Measurements from ENCODE around the gene EBI3. TPM values are rescaled to one million over a fixed set of nuclear protein-coding genes. Genes with fewer than 3 reads are reported as not detected.
"Not testable (repeated sequence)": the region's sequence is repeated elsewhere in the genome, so short reads cannot be mapped to it uniquely, and the experiment has no call there.

EBI3 gene
- total RNA-seq, 1 donor from 2014 or later: 186 TPM

- ATAC-seq (ENCODE audit: low read depth): no peak
- no peak overlapping the region for H3K4me3 Mint-ChIP-seq
- POLR2A ChIA-PET: interaction anchor here (0.7 to 1.4 kb wide), 2 partner anchors 211 to 233 kb away, joined by 3 to 4 read pairs; partner anchors contain the start of gene HDGFL2
- DNase-seq: no peak
- CTCF ChIA-PET: no interaction called here
- H3K4me1 Mint-ChIP-seq: peaks cover 16% of the 10 kb centered on the region
- no peak for TF ChIP-seq CTCF (IDR thresholded peaks at IDR 0.05)
- H3K9me3 Mint-ChIP-seq: no peaks in the 10 kb centered on the region
- peaks cover 45% of the 10 kb centered on the region for H3K36me3 Mint-ChIP-seq (ENCODE audit: low read depth)
- intact Hi-C loops (cut with micrococcal nuclease): no loop called here
- H3K27ac Mint-ChIP-seq: no peak overlapping the region
- H3K27me3 Mint-ChIP-seq: no peaks in the 10 kb centered on the region
These were observed 9.5 kb downstream of the EBI3 start for GRCh38 chr19:4238831-4239230.

- intact Hi-C loops (cut with micrococcal nuclease): no loop called here
- Mint-ChIP-seq H3K27me3 (no peaks in the 10 kb centered on the region), H3K4me3 (peak overlapping the region; percentile 2), H3K27ac (peak overlapping the region; percentile 56), H3K9me3 (no peaks in the 10 kb centered on the region), H3K4me1 (peaks cover 24% of the 10 kb centered on the region), H3K36me3 (ENCODE audit: low read depth) (peaks cover 42% of the 10 kb centered on the region)
- ATAC-seq (ENCODE audit: low read depth) (no peak), DNase-seq (no peak)
- CTCF ChIA-PET: interaction anchor here (2.0 kb wide), 1 partner anchor 12 kb away, joined by 5 read pairs; the partner anchor contains the start of gene EBI3
- POLR2A ChIA-PET: interaction anchor here (0.5 to 1.3 kb wide), 5 partner anchors 12 to 1322 kb away, joined by 3 to 5 read pairs (median 3); partner anchors contain the start of gene EBI3
- TF ChIP-seq CTCF (IDR thresholded peaks at IDR 0.05): no peak
These were observed 12.6 kb downstream of the EBI3 start for GRCh38 chr19:4241824-4242430.

- peak overlapping the region; percentile 96 for H3K27ac Mint-ChIP-seq
- ATAC-seq (ENCODE audit: low read depth); CTCF ChIA-PET; H3K9me3 Mint-ChIP-seq; H3K4me3 Mint-ChIP-seq; DNase-seq; H3K27me3 Mint-ChIP-seq: not testable (repeated sequence)
- POLR2A ChIA-PET: interaction anchor here (1.7 kb wide), 1 partner anchor 82 kb away, joined by 5 read pairs; no protein-coding TSS in a partner anchor
- intact Hi-C loops (cut with micrococcal nuclease): loop anchor here (2.0 kb wide), 1 partner anchor 179 kb away; the partner anchor contains the start of gene ZBTB7A
- H3K36me3 Mint-ChIP-seq (ENCODE audit: low read depth): peaks cover 52% of the 10 kb centered on the region
- H3K4me1 Mint-ChIP-seq: peaks cover 42% of the 10 kb centered on the region
These were observed 16.6 kb downstream of the EBI3 start for GRCh38 chr19:4245938-4246337.

- ChIA-PET POLR2A (interaction anchor here (0.5 to 1.7 kb wide), 34 partner anchors 9 to 1376 kb away, joined by 3 to 60 read pairs (median 4); partner anchors contain the start of genes APBA3, CHAF1A, DPP9 and EBI3), CTCF (interaction anchor here (0.7 to 1.8 kb wide), 4 partner anchors 13 to 261 kb away, joined by 3 to 7 read pairs (median 4); partner anchors contain the start of gene EEF2)
- peaks cover 61% of the 10 kb centered on the region for H3K36me3 Mint-ChIP-seq (ENCODE audit: low read depth)
- no peaks in the 10 kb centered on the region for H3K27me3 Mint-ChIP-seq
- H3K27ac Mint-ChIP-seq: peak within 1 kb of the TSS; percentile 96
- TF ChIP-seq CTCF (IDR thresholded peaks at IDR 0.05): no peak
- DNase-seq (peak; percentile 89), ATAC-seq (ENCODE audit: low read depth) (peak; percentile 96)
- H3K4me1 Mint-ChIP-seq: peaks cover 35% of the 10 kb centered on the region
- H3K9me3 Mint-ChIP-seq: no peaks in the 10 kb centered on the region
- H3K4me3 Mint-ChIP-seq: peak within 1 kb of the TSS; percentile 90
- intact Hi-C loops (cut with micrococcal nuclease): loop anchor here (1.0 to 2.0 kb wide), 8 partner anchors 18 to 477 kb away; partner anchors contain the start of genes ANKRD24, CHAF1A, EBI3 and SIRT6
These were observed 17.7 kb downstream of the EBI3 start, which contains the start of gene YJU2 for GRCh38 chr19:4246767-4247593. Gene YJU2, plus strand, starts transcription at chr19:4247080. Its CDS starts 67 bp downstream, at chr19:4247147.

- Mint-ChIP-seq H3K4me3 (no peak overlapping the region), H3K27ac (no peak overlapping the region), H3K4me1 (peaks cover 2% of the 10 kb centered on the region), H3K36me3 (ENCODE audit: low read depth) (peaks cover 81% of the 10 kb centered on the region), H3K27me3 (no peaks in the 10 kb centered on the region), H3K9me3 (no peaks in the 10 kb centered on the region)
- CTCF ChIA-PET: no interaction called here
- DNase-seq: no peak
- no peak for TF ChIP-seq CTCF (IDR thresholded peaks at IDR 0.05)
- intact Hi-C loops (cut with micrococcal nuclease): no loop called here
- no peak for ATAC-seq (ENCODE audit: low read depth)
- POLR2A ChIA-PET: interaction anchor here (1.0 kb wide), 1 partner anchor 10 kb away, joined by 3 read pairs; the partner anchor contains the start of gene YJU2
These were observed 27.2 kb downstream of the EBI3 start for GRCh38 chr19:4256563-4256962.

Measured in activated B cell treated with CpG ODN at 0.5 μM for 24 hours (primary cell).